ENCODE results near the gene EIF2AK3. TPM values are rescaled to one million over a fixed set of nuclear protein-coding genes. Genes with fewer than 3 reads are reported as not detected.

The EIF2AK3 gene
- total RNA-seq (2022) = 24.6 and 26.8 TPM in 2 replicates
- Bru-seq, nascent RNA = percentile 88 among the genes with signal in this experiment
- percentile 82 among the genes with signal in this experiment for BruChase-seq, experiment 1, labeled RNA remaining after a 2-hour chase
- percentile 73 among the genes with signal in this experiment for BruChase-seq, experiment 2, labeled RNA remaining after a 6-hour chase
- long read RNA-seq, full-length matches to known transcripts = 17 of 24 reads
- long read RNA-seq, partial matches to known transcripts = 2 of 24 reads
- long read RNA-seq, other reads (novel, unspliced or antisense) = 5 of 24 reads

- no peak for TF ChIP-seq CTCF (IDR thresholded peaks at IDR 0.05; ENCODE audit: insufficient read depth in 1 of 2, low read depth in 1 of 2, low read length in 1 of 2, severe bottlenecking in 1 of 2, unreplicated experiment in 1 of 2)
- Mint-ChIP-seq H3K4me3 (ENCODE audit: unreplicated experiment) (no peak within 1 kb of the TSS), H3K9me3 (ENCODE audit: unreplicated experiment) (no peaks in the 10 kb centered on the region), H3K4me1 (ENCODE audit: low read depth, unreplicated experiment) (no peaks in the 10 kb centered on the region), H3K27ac (ENCODE audit: unreplicated experiment) (peak within 1 kb of the TSS; percentile 76), H3K27me3 (ENCODE audit: insufficient read depth, unreplicated experiment) (no peaks in the 10 kb centered on the region), H3K36me3 (ENCODE audit: insufficient read depth, unreplicated experiment) (no peaks in the 10 kb centered on the region)
- DNase-seq = peak; percentile 98 to 100
- intact Hi-C loops (cut with micrococcal nuclease; ENCODE audit: unreplicated experiment) = loop anchor here (1.0 to 5.0 kb wide), 4 partner anchors 24 to 297 kb away; no protein-coding TSS in a partner anchor
- no peaks in the 10 kb centered on the region; the same call in none of the 2 replicates for H3K36me3 ChIP-seq (ENCODE audit: control insufficient read depth, insufficient read depth, low read length)
- H3K27me3 ChIP-seq (replicated peaks; ENCODE audit: control insufficient read depth, insufficient read depth, low read length) = no peaks in the 10 kb centered on the region
- no peaks in the 10 kb centered on the region for H3K9me3 ChIP-seq
- H3K4me3 ChIP-seq (ENCODE audit: low read depth, low read length) = peak within 1 kb of the TSS; percentile 95
- BruUV-seq (replicated peaks) = no TSS peak
- ChIA-PET CTCF (interaction anchor here (1.0 to 1.3 kb wide), 3 partner anchors 43 to 64 kb away, joined by 3 to 10 read pairs (median 7); partner anchors contain the start of gene RPIA), POLR2A (interaction anchor here (1.0 to 2.8 kb wide), 4 partner anchors 24 to 64 kb away, joined by 5 to 23 read pairs (median 6); partner anchors contain the start of gene RPIA)
- H3K4me1 ChIP-seq = peaks cover 9% of the 10 kb centered on the region
Observed at GRCh38 chr2:88627055-88627855, at the start of gene EIF2AK3. Gene EIF2AK3 (minus strand): TSS chr2:88627464. CDS start chr2:88627274, 190 bp downstream.

- no peaks in the 10 kb centered on the region for H3K27me3 Mint-ChIP-seq (ENCODE audit: insufficient read depth, unreplicated experiment)
- no peak overlapping the region for H3K27ac Mint-ChIP-seq (ENCODE audit: unreplicated experiment)
- intact Hi-C loops (cut with micrococcal nuclease; ENCODE audit: unreplicated experiment) = loop anchor here (5.0 kb wide), 1 partner anchor 481 kb away; no protein-coding TSS in a partner anchor
- no peaks in the 10 kb centered on the region for H3K36me3 Mint-ChIP-seq (ENCODE audit: insufficient read depth, unreplicated experiment)
- H3K9me3 ChIP-seq = no peaks in the 10 kb centered on the region
- no peak for DNase-seq
- TF ChIP-seq CTCF (IDR thresholded peaks at IDR 0.05; ENCODE audit: insufficient read depth in 1 of 2, low read depth in 1 of 2, low read length in 1 of 2, severe bottlenecking in 1 of 2, unreplicated experiment in 1 of 2) = no peak
- H3K4me1 Mint-ChIP-seq (ENCODE audit: low read depth, unreplicated experiment) = peaks cover 12% of the 10 kb centered on the region
- ChIA-PET CTCF (interaction anchor here (1.0 kb wide), 1 partner anchor 82 kb away, joined by 3 read pairs; no protein-coding TSS in a partner anchor), POLR2A (no interaction called here)
- H3K9me3 Mint-ChIP-seq (ENCODE audit: unreplicated experiment) = no peaks in the 10 kb centered on the region
- H3K27me3 ChIP-seq (replicated peaks; ENCODE audit: control insufficient read depth, insufficient read depth, low read length) = no peaks in the 10 kb centered on the region
- no peak overlapping the region for H3K4me3 ChIP-seq (ENCODE audit: low read depth, low read length)
- no TSS peak for BruUV-seq (replicated peaks)
- H3K4me3 Mint-ChIP-seq (ENCODE audit: unreplicated experiment) = no peak overlapping the region
- H3K4me1 ChIP-seq = peaks cover 9% of the 10 kb centered on the region
- no peaks in the 10 kb centered on the region for H3K36me3 ChIP-seq (ENCODE audit: control insufficient read depth, insufficient read depth, low read length)
Observed at GRCh38 chr2:88673363-88673762, 46.1 kb upstream of the EIF2AK3 start.

GRCh38 chr2:88671786-88672427 is 44.6 kb upstream of the EIF2AK3 start:
- Histone ChIP-seq H3K9me3 (no peaks in the 10 kb centered on the region), H3K4me1 (peaks cover 7% of the 10 kb centered on the region), H3K36me3 (ENCODE audit: control insufficient read depth, insufficient read depth, low read length) (no peaks in the 10 kb centered on the region), H3K4me3 (ENCODE audit: low read depth, low read length) (no peak overlapping the region), H3K27me3 (replicated peaks; ENCODE audit: control insufficient read depth, insufficient read depth, low read length) (no peaks in the 10 kb centered on the region)
- Mint-ChIP-seq H3K27me3 (ENCODE audit: insufficient read depth, unreplicated experiment) (no peaks in the 10 kb centered on the region), H3K4me1 (ENCODE audit: low read depth, unreplicated experiment) (peaks cover 13% of the 10 kb centered on the region), H3K4me3 (ENCODE audit: unreplicated experiment) (no peak overlapping the region), H3K9me3 (ENCODE audit: unreplicated experiment) (no peaks in the 10 kb centered on the region), H3K27ac (ENCODE audit: unreplicated experiment) (no peak overlapping the region), H3K36me3 (ENCODE audit: insufficient read depth, unreplicated experiment) (no peaks in the 10 kb centered on the region)
- ChIA-PET POLR2A (interaction anchor here (1.2 kb wide), 1 partner anchor 44 kb away, joined by 5 read pairs; no protein-coding TSS in a partner anchor), CTCF (interaction anchor here (0.6 to 2.4 kb wide), 11 partner anchors 8 to 151 kb away, joined by 3 to 17 read pairs (median 4); partner anchors contain the start of gene RPIA)
- intact Hi-C loops (cut with micrococcal nuclease; ENCODE audit: unreplicated experiment) = loop anchor here (5.0 kb wide), 1 partner anchor 480 kb away; no protein-coding TSS in a partner anchor
- DNase-seq = peak in 1 of 2 experiments; percentile 68
- TF ChIP-seq CTCF (IDR thresholded peaks at IDR 0.05; ENCODE audit: insufficient read depth in 1 of 2, low read depth in 1 of 2, low read length in 1 of 2, severe bottlenecking in 1 of 2, unreplicated experiment in 1 of 2) = peak; percentile 80 to 86
- no TSS peak for BruUV-seq (replicated peaks)

All from Caco-2 (cell line).